Neural cell (in vitro differentiated cells): ENCODE data around the gene MCC. TPM values are rescaled to one million over a fixed set of nuclear protein-coding genes. Genes with fewer than 3 reads are reported as not detected.

Experiments used
- H2AFZ ChIP-seq: fragments of 200-600, 300-800 bp; sonication (generic), shearing (Covaris generic); 2 replicates; pipeline ENCODE4 v1.6.0; 2014; ENCODE audit warnings: low read depth, mild to moderate bottlenecking, antibody characterized with exemption, low read length, moderate library complexity
- H3F3A ChIP-seq: fragments of 200-600 bp; shearing (Covaris generic); 2 replicates; pipeline ENCODE4 v1.6.1; 2016; ENCODE audit warnings: mild to moderate bottlenecking, moderate library complexity, mixed read lengths, antibody characterized with exemption, low read length; ENCODE audit not compliant: insufficient read depth, poor library complexity, severe bottlenecking
- H3K27ac ChIP-seq: fragments of 200-600, 300-800 bp; sonication (generic), shearing (Covaris generic); 2 replicates; pipeline ENCODE4 v1.5.1; 2014; ENCODE audit warnings: mild to moderate bottlenecking, low read length, moderate library complexity
- H3K27me3 ChIP-seq: fragments of 300-800, 200-600 bp; sonication (generic), shearing (Covaris generic); 2 replicates; pipeline ENCODE4 v1.6.0; 2014; ENCODE audit warnings: mild to moderate bottlenecking, low read depth, low read length, moderate library complexity; ENCODE audit not compliant: insufficient read depth
- H3K36me3 ChIP-seq: fragments of 300-800, 200-600 bp; sonication (generic), shearing (Covaris generic); 2 replicates; pipeline ENCODE4 v1.5.1; 2014; ENCODE audit warnings: mild to moderate bottlenecking, antibody characterized with exemption, low read length, moderate library complexity; ENCODE audit not compliant: insufficient read depth
- H3K4me2 ChIP-seq: fragments of 300-800, 200-600 bp; sonication (generic), shearing (Covaris generic); 2 replicates; pipeline ENCODE4 v1.6.0; 2014; ENCODE audit warnings: mild to moderate bottlenecking, low read length
- H3K4me3 ChIP-seq: fragments of 300-800, 200-600 bp; sonication (generic), shearing (Covaris generic); 2 replicates; pipeline ENCODE4 v1.5.1; 2014; ENCODE audit warnings: mild to moderate bottlenecking, low read length, moderate library complexity
- H3K79me2 ChIP-seq: fragments of 200-600 bp; shearing (Covaris generic); replicated peaks from 2 replicates; pipeline ENCODE4 v1.6.0; 2014; ENCODE audit warnings: mild to moderate bottlenecking, low read length, moderate library complexity; ENCODE audit not compliant: insufficient read depth
- H3K9ac ChIP-seq: fragments of 300-800, 200-600 bp; sonication (generic), shearing (Covaris generic); 2 replicates; pipeline ENCODE4 v1.6.1; 2016; ENCODE audit warnings: mild to moderate bottlenecking, low read length, mixed read lengths
- H3K9me2 ChIP-seq: fragments of 200-600 bp; shearing (Covaris generic); 2 replicates; pipeline ENCODE4 v1.6.1; 2016; ENCODE audit warnings: mild to moderate bottlenecking, low read length, mixed read lengths; ENCODE audit not compliant: insufficient read depth
- H3K9me3 ChIP-seq: fragments of 200-600, 300-800 bp; sonication (generic), shearing (Covaris generic); 2 replicates; pipeline ENCODE4 v1.6.1; 2016; ENCODE audit warnings: mild to moderate bottlenecking, mixed run types, low read length, moderate library complexity, mixed read lengths
- H4K20me1 ChIP-seq: fragments of 200-600 bp; shearing (Covaris generic); 2 replicates; pipeline ENCODE4 v1.6.1; 2016; ENCODE audit warnings: mild to moderate bottlenecking, mixed run types; ENCODE audit not compliant: insufficient read depth
- CTCF ChIP-seq: fragments of 450-650 bp; IDR thresholded peaks from 2 replicates; pipeline ENCODE4 v1.5.1; 2014; ENCODE audit warnings: antibody characterized with exemption, mild to moderate bottlenecking, moderate library complexity; ENCODE audit not compliant: poor library complexity, severe bottlenecking
- EP300 ChIP-seq: fragments of 450-650 bp; conservative IDR thresholded peaks from 2 replicates; pipeline ENCODE4 v1.6.1; 2014; ENCODE audit warnings: antibody characterized with exemption, mild to moderate bottlenecking, moderate library complexity; ENCODE audit not compliant: poor library complexity, severe bottlenecking
- EZH2 ChIP-seq: fragments of 200-600, 300-800 bp; shearing (Covaris generic), sonication (generic); IDR thresholded peaks from 2 replicates; pipeline ENCODE4 v1.6.1; 2014; ENCODE audit warnings: antibody characterized with exemption, low read length, borderline replicate concordance, mild to moderate bottlenecking; ENCODE audit not compliant: insufficient read depth, poor library complexity, severe bottlenecking
- MXI1 ChIP-seq: fragments of 450-650 bp; conservative IDR thresholded peaks from 2 replicates; pipeline ENCODE4 v1.6.1; 2014; ENCODE audit warnings: antibody characterized with exemption, mild to moderate bottlenecking; ENCODE audit not compliant: poor library complexity, severe bottlenecking
- POLR2AphosphoS5 ChIP-seq: IDR thresholded peaks from 2 replicates; pipeline ENCODE4 v1.6.1; 2012
- RAD21 ChIP-seq: fragments of 450-650 bp; conservative IDR thresholded peaks from 2 replicates; pipeline ENCODE4 v1.6.1; 2014; ENCODE audit warnings: antibody characterized with exemption, mild to moderate bottlenecking, moderate library complexity
- REST ChIP-seq: IDR thresholded peaks from 2 replicates; pipeline ENCODE4 v1.6.1; 2012; ENCODE audit warnings: borderline replicate concordance
- SMC3 ChIP-seq: fragments of 450-650 bp; conservative IDR thresholded peaks from 2 replicates; pipeline ENCODE4 v1.6.1; 2014; ENCODE audit warnings: antibody characterized with exemption, mild to moderate bottlenecking, moderate library complexity; ENCODE audit not compliant: poor library complexity
- TAF1 ChIP-seq: IDR thresholded peaks from 2 replicates; pipeline ENCODE4 v1.6.1; 2012; ENCODE audit warnings: low read depth
- polyA plus RNA-seq: library from polyadenylated mRNA; depleted of rRNA; stranded (reverse); fragments of >200 nt; gene quantifications from 2 replicates; pipeline ENCODE4 v1.2.3, GENCODE V29; 2014

Gene MCC
- polyA plus RNA-seq, 1 donor from 2014 or later, result 2.2 TPM

- Histone ChIP-seq H2AFZ (no peak overlapping the region), H4K20me1 (no peaks in the 10 kb centered on the region), H3K27me3 (no peaks in the 10 kb centered on the region), H3K27ac (no peak overlapping the region), H3K79me2 (no peaks in the 10 kb centered on the region), H3K9ac (no peak overlapping the region), H3K9me2 (no peaks in the 10 kb centered on the region), H3K9me3 (no peaks in the 10 kb centered on the region), H3F3A (no peaks in the 10 kb centered on the region), H3K4me3 (no peak overlapping the region), H3K4me2 (no peak overlapping the region), H3K36me3 (no peaks in the 10 kb centered on the region)
- TF ChIP-seq TAF1, result no peak
- no peak for TF ChIP-seq SMC3
- TF ChIP-seq POLR2AphosphoS5, result no peak
- no peak for TF ChIP-seq EZH2
- no peak for TF ChIP-seq REST
- TF ChIP-seq RAD21, result no peak
- TF ChIP-seq CTCF, result no peak
- no peak for TF ChIP-seq MXI1
- no peak for TF ChIP-seq EP300
These were observed 108.1 kb downstream of the MCC start for GRCh38 chr5:113379936-113380806.

GRCh38 chr5:113378959-113379541 lies 109.2 kb downstream of the MCC start:
- no peak overlapping the region for H3K9ac ChIP-seq
- no peak overlapping the region for H2AFZ ChIP-seq
- no peaks in the 10 kb centered on the region for H3K9me2 ChIP-seq
- H3K9me3 ChIP-seq, result no peaks in the 10 kb centered on the region
- H3K36me3 ChIP-seq, result no peaks in the 10 kb centered on the region
- H3K27ac ChIP-seq, result no peak overlapping the region
- no peaks in the 10 kb centered on the region for H3F3A ChIP-seq
- H3K4me2 ChIP-seq, result no peak overlapping the region
- H3K27me3 ChIP-seq, result no peaks in the 10 kb centered on the region
- TF ChIP-seq EP300 (no peak), REST (no peak), EZH2 (no peak), CTCF (peak; percentile 81), RAD21 (peak; percentile 79), TAF1 (no peak), MXI1 (no peak), POLR2AphosphoS5 (no peak), SMC3 (peak; percentile 86)
- no peaks in the 10 kb centered on the region for H3K79me2 ChIP-seq
- H4K20me1 ChIP-seq, result no peaks in the 10 kb centered on the region
- no peak overlapping the region for H3K4me3 ChIP-seq
